HEK293 (cell line): Measurements from ENCODE around the gene FAAP100.

Experiments used
- CTCF ChIA-PET: fragments of 350-600 bp; formaldehyde crosslinking; extraction: SDS; loops from one replicate; lab custom pipeline; 2021; ENCODE audit warnings: antibody characterized with exemption; lab: Yijun Ruan, JAX
- POLR2A ChIA-PET: fragments of 300-600 bp; formaldehyde crosslinking; extraction: SDS; loops from one replicate; lab custom pipeline; 2020; ENCODE audit warnings: antibody characterized with exemption, inconsistent platforms; lab: Yijun Ruan, JAX
- H3K27ac ChIP-seq: fragments of 200-500 bp; sonication (Bioruptor generic); 2 replicates; pipeline ENCODE4 v1.5.1; 2014; ENCODE audit warnings: low read depth, low read length, control low read depth, inconsistent platforms; ENCODE audit errors: extremely low read depth
- H3K36me3 ChIP-seq, 2 experiments: fragments of 200-500 bp in 1 of 2; sonication (Bioruptor generic) in 1 of 2; 1 replicate in 1 of 2; 2 replicates in 1 of 2; pipeline ENCODE4 v1.5.1; 2014 to 2017; ENCODE audit warnings: inconsistent platforms in 2 of 2, low read length in 2 of 2; ENCODE audit not compliant: control insufficient read depth in 2 of 2, insufficient read depth in 1 of 2
- H3K4me1 ChIP-seq: fragments of 200-500 bp; sonication (Bioruptor generic); 2 replicates; pipeline ENCODE4 v1.5.1; 2014; ENCODE audit warnings: mild to moderate bottlenecking, low read length, inconsistent platforms; ENCODE audit not compliant: control insufficient read depth, insufficient read depth
- H3K4me3 ChIP-seq: 2 replicates; pipeline ENCODE4 v1.5.1; 2011; ENCODE audit warnings: low read depth, mild to moderate bottlenecking, control low read depth, low read length, moderate library complexity
- H3K9me3 ChIP-seq: fragments of 200-500 bp; sonication (Bioruptor generic); 2 replicates; pipeline ENCODE4 v1.5.1; 2014; ENCODE audit warnings: low read depth, low read length, inconsistent platforms; ENCODE audit not compliant: control insufficient read depth, insufficient read depth
- GLI2 ChIP-seq: fragments of 450-650 bp; formaldehyde crosslinking; IDR thresholded peaks from 2 replicates; pipeline ENCODE4; 2017; ENCODE audit warnings: missing biosample characterization, missing genetic modification characterization, low read depth, borderline replicate concordance
- GLI4 ChIP-seq: fragments of 450-650 bp; formaldehyde crosslinking; IDR thresholded peaks from 2 replicates; pipeline ENCODE4 v1.5.1; 2016; ENCODE audit warnings: missing biosample characterization, missing genetic modification characterization
- GLIS2 ChIP-seq: fragments of 450-650 bp; formaldehyde crosslinking; IDR thresholded peaks from 2 replicates; pipeline ENCODE4 v1.5.1; 2016; ENCODE audit warnings: missing biosample characterization, missing genetic modification characterization
- SP3 ChIP-seq: fragments of 450-650 bp; formaldehyde crosslinking; IDR thresholded peaks from 2 replicates; pipeline ENCODE4 v1.5.1; 2016; ENCODE audit warnings: missing biosample characterization, missing genetic modification characterization
- TRIM28 ChIP-seq: IDR thresholded peaks from 2 replicates; pipeline ENCODE4 v1.6.1; 2011; ENCODE audit warnings: low read length, control low read depth, borderline replicate concordance
- ZFP41 ChIP-seq: fragments of 450-650 bp; formaldehyde crosslinking; IDR thresholded peaks from 2 replicates; pipeline ENCODE4 v1.5.1; 2016; ENCODE audit warnings: missing biosample characterization, missing genetic modification characterization, borderline replicate concordance
- ZNF174 ChIP-seq: fragments of 450-650 bp; formaldehyde crosslinking; IDR thresholded peaks from 2 replicates; pipeline ENCODE4 v1.5.0; 2017; ENCODE audit warnings: missing biosample characterization, mild to moderate bottlenecking, missing genetic modification characterization
- ZNF350 ChIP-seq: fragments of 450-650 bp; formaldehyde crosslinking; IDR thresholded peaks from 2 replicates; pipeline ENCODE4 v1.5.0; 2017; ENCODE audit warnings: missing biosample characterization, mild to moderate bottlenecking, missing genetic modification characterization
- ZNF394 ChIP-seq: fragments of 450-650 bp; formaldehyde crosslinking; IDR thresholded peaks from 2 replicates; pipeline ENCODE4 v1.5.1; 2016; ENCODE audit warnings: missing biosample characterization, missing genetic modification characterization, mild to moderate bottlenecking, moderate library complexity, borderline replicate concordance
- ZNF76 ChIP-seq: fragments of 450-650 bp; formaldehyde crosslinking; IDR thresholded peaks from 2 replicates; pipeline ENCODE4; 2016; ENCODE audit warnings: low read depth, missing biosample characterization, missing genetic modification characterization, borderline replicate concordance
- TF ChIP-seq, protein P1 (sequence below): fragments of 450-650 bp; formaldehyde crosslinking; IDR thresholded peaks from 2 replicates; pipeline ENCODE4 v1.5.1; 2016; ENCODE audit warnings: missing biosample characterization, missing genetic modification characterization
- TF ChIP-seq, protein P2 (sequence below): fragments of 450-650 bp; formaldehyde crosslinking; IDR thresholded peaks from 2 replicates; pipeline ENCODE4 v1.5.1; 2016; ENCODE audit warnings: missing biosample characterization, missing genetic modification characterization
- TF ChIP-seq, protein P3 (sequence below): fragments of 450-650 bp; formaldehyde crosslinking; IDR thresholded peaks from 2 replicates; pipeline ENCODE4 v1.5.1; 2016; ENCODE audit warnings: missing biosample characterization, missing genetic modification characterization
- TF ChIP-seq, protein P4 (sequence below): fragments of 450-650 bp; formaldehyde crosslinking; IDR thresholded peaks from 2 replicates; pipeline ENCODE4 v1.5.1; 2016; ENCODE audit warnings: missing biosample characterization, missing genetic modification characterization
- TF ChIP-seq, protein P5 (sequence below): fragments of 450-650 bp; IDR thresholded peaks from 2 replicates; pipeline ENCODE4 v1.5.1; 2018; ENCODE audit warnings: missing biosample characterization, missing genetic modification characterization
- TF ChIP-seq, protein P6 (sequence below): fragments of 450-650 bp; IDR thresholded peaks from 2 replicates; pipeline ENCODE4 v1.5.1; 2018; ENCODE audit warnings: missing biosample characterization, mild to moderate bottlenecking, missing genetic modification characterization

Gene FAAP100

DNA sequence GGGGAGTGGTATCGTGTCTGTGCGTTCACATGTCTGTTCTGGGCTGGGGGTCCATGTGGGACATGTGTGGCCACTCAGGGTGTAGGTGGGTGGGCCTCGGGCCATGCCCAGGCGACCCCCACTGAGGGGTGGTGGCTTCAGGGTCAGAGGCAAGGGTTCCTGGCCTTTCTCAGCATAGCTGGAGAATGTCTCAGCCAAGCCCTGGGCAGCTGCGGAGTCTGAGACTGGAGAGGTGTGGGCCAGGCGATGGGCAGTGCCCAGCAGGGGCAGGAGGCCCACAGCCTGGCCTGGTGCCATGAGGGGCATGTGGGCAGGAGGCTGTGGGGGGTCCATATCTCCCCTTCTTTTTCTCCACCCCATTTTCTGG is 22.7 kb downstream of the FAAP100 start:
- Histone ChIP-seq H3K4me3 (no peak overlapping the region), H3K36me3 (no peaks in the 10 kb centered on the region), H3K27ac (no peak overlapping the region), H3K9me3 (no peaks in the 10 kb centered on the region), H3K4me1 (no peaks in the 10 kb centered on the region)
- TF ChIP-seq GLI4 (tag by site-specific recombination): no peak
- TF ChIP-seq ZFP41: no peak
- TF ChIP-seq, protein P1, sequence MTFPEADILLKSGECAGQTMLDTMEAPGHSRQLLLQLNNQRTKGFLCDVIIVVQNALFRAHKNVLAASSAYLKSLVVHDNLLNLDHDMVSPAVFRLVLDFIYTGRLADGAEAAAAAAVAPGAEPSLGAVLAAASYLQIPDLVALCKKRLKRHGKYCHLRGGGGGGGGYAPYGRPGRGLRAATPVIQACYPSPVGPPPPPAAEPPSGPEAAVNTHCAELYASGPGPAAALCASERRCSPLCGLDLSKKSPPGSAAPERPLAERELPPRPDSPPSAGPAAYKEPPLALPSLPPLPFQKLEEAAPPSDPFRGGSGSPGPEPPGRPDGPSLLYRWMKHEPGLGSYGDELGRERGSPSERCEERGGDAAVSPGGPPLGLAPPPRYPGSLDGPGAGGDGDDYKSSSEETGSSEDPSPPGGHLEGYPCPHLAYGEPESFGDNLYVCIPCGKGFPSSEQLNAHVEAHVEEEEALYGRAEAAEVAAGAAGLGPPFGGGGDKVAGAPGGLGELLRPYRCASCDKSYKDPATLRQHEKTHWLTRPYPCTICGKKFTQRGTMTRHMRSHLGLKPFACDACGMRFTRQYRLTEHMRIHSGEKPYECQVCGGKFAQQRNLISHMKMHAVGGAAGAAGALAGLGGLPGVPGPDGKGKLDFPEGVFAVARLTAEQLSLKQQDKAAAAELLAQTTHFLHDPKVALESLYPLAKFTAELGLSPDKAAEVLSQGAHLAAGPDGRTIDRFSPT (tag by site-specific recombination): peak; percentile 25; the same call in 1 of the 2 replicates
- CTCF ChIA-PET: interaction anchor here (0.7 to 1.2 kb wide), 2 partner anchors 10 to 1370 kb away, joined by 4 read pairs; no protein-coding TSS in a partner anchor
- POLR2A ChIA-PET: interaction anchor here (0.9 to 1.6 kb wide), 4 partner anchors 9 to 23 kb away, joined by 3 to 5 read pairs (median 4); partner anchors contain the start of gene FAAP100

DNA sequence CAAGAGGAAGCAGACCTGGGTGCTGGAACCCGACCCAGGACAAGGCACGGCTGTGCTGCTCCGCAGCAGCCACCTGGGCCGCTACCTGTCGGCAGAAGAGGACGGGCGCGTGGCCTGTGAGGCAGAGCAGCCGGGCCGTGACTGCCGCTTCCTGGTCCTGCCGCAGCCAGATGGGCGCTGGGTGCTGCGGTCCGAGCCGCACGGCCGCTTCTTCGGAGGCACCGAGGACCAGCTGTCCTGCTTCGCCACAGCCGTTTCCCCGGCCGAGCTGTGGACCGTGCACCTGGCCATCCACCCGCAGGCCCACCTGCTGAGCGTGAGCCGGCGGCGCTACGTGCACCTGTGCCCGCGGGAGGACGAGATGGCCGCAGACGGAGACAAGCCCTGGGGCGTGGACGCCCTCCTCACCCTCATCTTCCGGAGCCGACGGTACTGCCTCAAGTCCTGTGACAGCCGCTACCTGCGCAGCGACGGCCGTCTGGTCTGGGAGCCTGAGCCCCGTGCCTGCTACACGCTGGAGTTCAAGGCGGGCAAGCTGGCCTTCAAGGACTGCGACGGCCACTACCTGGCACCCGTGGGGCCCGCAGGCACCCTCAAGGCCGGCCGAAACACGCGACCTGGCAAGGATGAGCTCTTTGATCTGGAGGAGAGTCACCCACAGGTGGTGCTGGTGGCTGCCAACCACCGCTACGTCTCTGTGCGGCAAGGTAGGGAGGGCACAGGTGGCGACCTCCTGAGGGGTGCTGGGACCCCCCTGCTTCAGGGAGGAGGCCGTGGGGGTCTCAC is 23.3 kb downstream of the FAAP100 start:
- POLR2A ChIA-PET: interaction anchor here (0.9 to 1.6 kb wide), 4 partner anchors 9 to 72 kb away, joined by 3 to 5 read pairs (median 3); partner anchors contain the start of gene FAAP100
- H3K9me3 ChIP-seq: no peaks in the 10 kb centered on the region
- TF ChIP-seq, protein P2, sequence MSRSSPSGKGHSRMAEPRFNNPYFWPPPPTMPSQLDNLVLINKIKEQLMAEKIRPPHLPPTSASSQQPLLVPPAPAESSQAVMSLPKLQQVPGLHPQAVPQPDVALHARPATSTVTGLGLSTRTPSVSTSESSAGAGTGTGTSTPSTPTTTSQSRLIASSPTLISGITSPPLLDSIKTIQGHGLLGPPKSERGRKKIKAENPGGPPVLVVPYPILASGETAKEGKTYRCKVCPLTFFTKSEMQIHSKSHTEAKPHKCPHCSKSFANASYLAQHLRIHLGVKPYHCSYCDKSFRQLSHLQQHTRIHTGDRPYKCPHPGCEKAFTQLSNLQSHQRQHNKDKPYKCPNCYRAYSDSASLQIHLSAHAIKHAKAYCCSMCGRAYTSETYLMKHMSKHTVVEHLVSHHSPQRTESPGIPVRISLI (tag by site-specific recombination): no peak
- no peak for TF ChIP-seq ZNF76 (tag by site-specific recombination)
- TF ChIP-seq GLIS2: peak; percentile 76; the same call in 1 of the 2 replicates
- no peak for TF ChIP-seq ZNF174 (tag by site-specific recombination)
- TF ChIP-seq SP3 (tag by site-specific recombination): no peak
- no peaks in the 10 kb centered on the region for H3K36me3 ChIP-seq
- CTCF ChIA-PET: interaction anchor here (0.7 kb wide), 1 partner anchor 1370 kb away, joined by 4 read pairs; no protein-coding TSS in a partner anchor
- H3K4me1 ChIP-seq: no peaks in the 10 kb centered on the region
- H3K4me3 ChIP-seq: no peak overlapping the region
- H3K27ac ChIP-seq: no peak overlapping the region

DNA sequence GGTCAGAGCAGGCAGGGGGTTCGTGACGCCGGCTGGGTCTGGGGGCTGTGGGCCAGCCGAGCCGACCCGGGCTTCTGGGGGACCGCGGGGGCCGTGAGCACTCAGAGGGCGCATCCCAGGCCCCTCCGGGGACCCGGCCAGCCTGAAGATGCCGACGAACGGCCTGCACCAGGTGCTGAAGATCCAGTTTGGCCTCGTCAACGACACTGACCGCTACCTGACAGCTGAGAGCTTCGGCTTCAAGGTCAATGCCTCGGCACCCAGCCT is 23.8 kb downstream of the FAAP100 start:
- ChIA-PET CTCF (no interaction called here), POLR2A (interaction anchor here (1.2 kb wide), 1 partner anchor 73 kb away, joined by 3 read pairs; no protein-coding TSS in a partner anchor)
- Histone ChIP-seq H3K4me1 (no peaks in the 10 kb centered on the region), H3K27ac (no peak overlapping the region), H3K4me3 (no peak overlapping the region), H3K9me3 (no peaks in the 10 kb centered on the region), H3K36me3 (no peaks in the 10 kb centered on the region)
- TF ChIP-seq, protein P3, sequence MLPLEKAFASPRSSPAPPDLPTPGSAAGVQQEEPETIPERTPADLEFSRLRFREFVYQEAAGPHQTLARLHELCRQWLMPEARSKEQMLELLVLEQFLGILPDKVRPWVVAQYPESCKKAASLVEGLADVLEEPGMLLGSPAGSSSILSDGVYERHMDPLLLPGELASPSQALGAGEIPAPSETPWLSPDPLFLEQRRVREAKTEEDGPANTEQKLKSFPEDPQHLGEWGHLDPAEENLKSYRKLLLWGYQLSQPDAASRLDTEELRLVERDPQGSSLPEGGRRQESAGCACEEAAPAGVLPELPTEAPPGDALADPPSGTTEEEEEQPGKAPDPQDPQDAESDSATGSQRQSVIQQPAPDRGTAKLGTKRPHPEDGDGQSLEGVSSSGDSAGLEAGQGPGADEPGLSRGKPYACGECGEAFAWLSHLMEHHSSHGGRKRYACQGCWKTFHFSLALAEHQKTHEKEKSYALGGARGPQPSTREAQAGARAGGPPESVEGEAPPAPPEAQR: no peak
- TF ChIP-seq GLI2 (tag by site-specific recombination) (no peak), ZNF350 (tag by site-specific recombination) (no peak), ZNF394 (no peak), TRIM28 (no peak)
- TF ChIP-seq, protein P4, sequence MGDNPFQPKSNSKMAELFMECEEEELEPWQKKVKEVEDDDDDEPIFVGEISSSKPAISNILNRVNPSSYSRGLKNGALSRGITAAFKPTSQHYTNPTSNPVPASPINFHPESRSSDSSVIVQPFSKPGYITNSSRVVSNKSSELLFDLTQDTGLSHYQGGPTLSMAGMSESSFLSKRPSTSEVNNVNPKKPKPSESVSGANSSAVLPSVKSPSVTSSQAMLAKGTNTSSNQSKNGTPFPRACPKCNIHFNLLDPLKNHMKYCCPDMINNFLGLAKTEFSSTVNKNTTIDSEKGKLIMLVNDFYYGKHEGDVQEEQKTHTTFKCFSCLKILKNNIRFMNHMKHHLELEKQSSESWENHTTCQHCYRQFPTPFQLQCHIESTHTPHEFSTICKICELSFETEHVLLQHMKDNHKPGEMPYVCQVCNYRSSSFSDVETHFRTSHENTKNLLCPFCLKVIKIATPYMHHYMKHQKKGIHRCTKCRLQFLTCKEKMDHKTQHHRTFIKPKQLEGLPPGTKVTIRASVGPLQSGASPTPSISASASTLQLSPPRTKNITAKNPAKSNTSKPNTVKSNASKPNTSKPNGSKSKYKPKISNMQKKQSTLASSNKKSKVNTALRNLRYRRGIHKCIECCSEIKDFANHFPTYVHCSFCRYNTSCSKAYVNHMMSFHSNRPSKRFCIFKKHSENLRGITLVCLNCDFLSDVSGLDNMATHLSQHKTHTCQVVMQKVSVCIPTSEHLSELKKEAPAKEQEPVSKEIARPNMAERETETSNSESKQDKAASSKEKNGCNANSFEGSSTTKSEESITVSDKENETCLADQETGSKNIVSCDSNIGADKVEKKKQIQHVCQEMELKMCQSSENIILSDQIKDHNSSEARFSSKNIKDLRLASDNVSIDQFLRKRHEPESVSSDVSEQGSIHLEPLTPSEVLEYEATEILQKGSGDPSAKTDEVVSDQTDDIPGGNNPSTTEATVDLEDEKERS (tag by site-specific recombination): no peak
- TF ChIP-seq, protein P5, sequence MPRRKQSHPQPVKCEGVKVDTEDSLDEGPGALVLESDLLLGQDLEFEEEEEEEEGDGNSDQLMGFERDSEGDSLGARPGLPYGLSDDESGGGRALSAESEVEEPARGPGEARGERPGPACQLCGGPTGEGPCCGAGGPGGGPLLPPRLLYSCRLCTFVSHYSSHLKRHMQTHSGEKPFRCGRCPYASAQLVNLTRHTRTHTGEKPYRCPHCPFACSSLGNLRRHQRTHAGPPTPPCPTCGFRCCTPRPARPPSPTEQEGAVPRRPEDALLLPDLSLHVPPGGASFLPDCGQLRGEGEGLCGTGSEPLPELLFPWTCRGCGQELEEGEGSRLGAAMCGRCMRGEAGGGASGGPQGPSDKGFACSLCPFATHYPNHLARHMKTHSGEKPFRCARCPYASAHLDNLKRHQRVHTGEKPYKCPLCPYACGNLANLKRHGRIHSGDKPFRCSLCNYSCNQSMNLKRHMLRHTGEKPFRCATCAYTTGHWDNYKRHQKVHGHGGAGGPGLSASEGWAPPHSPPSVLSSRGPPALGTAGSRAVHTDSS (tag by site-specific recombination): no peak
- TF ChIP-seq, protein P6, sequence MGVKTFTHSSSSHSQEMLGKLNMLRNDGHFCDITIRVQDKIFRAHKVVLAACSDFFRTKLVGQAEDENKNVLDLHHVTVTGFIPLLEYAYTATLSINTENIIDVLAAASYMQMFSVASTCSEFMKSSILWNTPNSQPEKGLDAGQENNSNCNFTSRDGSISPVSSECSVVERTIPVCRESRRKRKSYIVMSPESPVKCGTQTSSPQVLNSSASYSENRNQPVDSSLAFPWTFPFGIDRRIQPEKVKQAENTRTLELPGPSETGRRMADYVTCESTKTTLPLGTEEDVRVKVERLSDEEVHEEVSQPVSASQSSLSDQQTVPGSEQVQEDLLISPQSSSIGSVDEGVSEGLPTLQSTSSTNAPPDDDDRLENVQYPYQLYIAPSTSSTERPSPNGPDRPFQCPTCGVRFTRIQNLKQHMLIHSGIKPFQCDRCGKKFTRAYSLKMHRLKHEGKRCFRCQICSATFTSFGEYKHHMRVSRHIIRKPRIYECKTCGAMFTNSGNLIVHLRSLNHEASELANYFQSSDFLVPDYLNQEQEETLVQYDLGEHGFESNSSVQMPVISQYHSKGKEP (tag by site-specific recombination): no peak
